WTC11 (cell line): ENCODE results near the gene CFAP92. TPM values are rescaled to one million over a fixed set of nuclear protein-coding genes. Genes with fewer than 3 reads are reported as not detected.

Source experiments
- ATAC-seq: fragments of 200-7000 bp; cut with Tn5 transposase; 2 replicates; pipeline ENCODE4 v1.10.0; 2021; ENCODE audit warnings: mild to moderate bottlenecking, moderate library complexity
- CTCF ChIA-PET: fragments of 300-600 bp; sonication (Branson Sonifier 250); formaldehyde crosslinking; loops from one replicate; lab custom pipeline; 2021; ENCODE audit warnings: antibody characterized with exemption; lab: Charles Lee
- POLR2A ChIA-PET: fragments of 350-600 bp; sonication (Branson Sonifier 250); formaldehyde crosslinking; loops from one replicate; lab custom pipeline; 2021; ENCODE audit warnings: antibody characterized with exemption; lab: Charles Lee
- DNase-seq: peaks from one replicate; pipeline ENCODE4 v3.0.0; 2021; ENCODE audit warnings: low spot score
- H3K27ac Mint-ChIP-seq: 2 replicates; pipeline ENCODE4 v1.8.0; 2021; ENCODE audit warnings: mixed read lengths
- H3K27me3 Mint-ChIP-seq: 2 replicates; pipeline ENCODE4 v1.8.0; 2021; ENCODE audit warnings: low read depth, mild to moderate bottlenecking, moderate library complexity, mixed read lengths
- H3K36me3 Mint-ChIP-seq: 2 replicates; pipeline ENCODE4 v1.8.0; 2021; ENCODE audit warnings: mixed read lengths
- H3K4me1 Mint-ChIP-seq: 2 replicates; pipeline ENCODE4 v1.8.0; 2022; ENCODE audit warnings: mixed read lengths
- H3K4me3 Mint-ChIP-seq: 2 replicates; pipeline ENCODE4 v1.8.0; 2021; ENCODE audit warnings: mild to moderate bottlenecking, moderate library complexity, mixed read lengths
- H3K9me3 Mint-ChIP-seq: 2 replicates; pipeline ENCODE4 v1.8.0; 2021; ENCODE audit warnings: mixed read lengths
- GABPB1 ChIP-seq: sonication (generic); formaldehyde crosslinking; IDR thresholded peaks from 2 replicates; pipeline ENCODE4 v1.8.1; 2023; ENCODE audit warnings: mild to moderate bottlenecking, missing genetic modification reagents
- GTF2I ChIP-seq: fragments of 250-450 bp; sonication (Bioruptor Pico); conservative IDR thresholded peaks from 2 replicates; pipeline ENCODE4 v1.4.0; 2021; ENCODE audit warnings: mild to moderate bottlenecking
- JUN ChIP-seq: sonication (generic); formaldehyde crosslinking; IDR thresholded peaks from 2 replicates; pipeline ENCODE4 v1.8.0; 2023; ENCODE audit warnings: mild to moderate bottlenecking, missing genetic modification reagents
- NFYB ChIP-seq: sonication (generic); formaldehyde crosslinking; conservative IDR thresholded peaks from 2 replicates; pipeline ENCODE4 v1.8.0; 2022; ENCODE audit warnings: low read depth, missing genetic modification reagents
- RELA ChIP-seq: sonication (generic); formaldehyde crosslinking; IDR thresholded peaks from 2 replicates; pipeline ENCODE4 v1.8.1; 2022; ENCODE audit warnings: missing genetic modification reagents, mild to moderate bottlenecking, borderline replicate concordance
- TP53 ChIP-seq: sonication (generic); formaldehyde crosslinking; IDR thresholded peaks from 2 replicates; pipeline ENCODE4 v1.8.1; 2023; ENCODE audit warnings: mild to moderate bottlenecking, missing genetic modification reagents
- ZNF232 ChIP-seq: sonication (generic); formaldehyde crosslinking; IDR thresholded peaks from 2 replicates; pipeline ENCODE4 v1.8.0; 2022; ENCODE audit warnings: mild to moderate bottlenecking, missing genetic modification reagents
- ZNF671 ChIP-seq: fragments of 250-450 bp; sonication (Bioruptor Pico); IDR thresholded peaks from 2 replicates; pipeline ENCODE4 v1.8.0; 2021; ENCODE audit warnings: mild to moderate bottlenecking
- total RNA-seq: library from RNA; stranded (reverse); gene quantifications from 3 replicates; pipeline ENCODE4 v1.2.3, GENCODE V29; 2021
- TF ChIP-seq, protein P1 (sequence below): fragments of 200-600 bp; IDR thresholded peaks from 2 replicates; pipeline ENCODE4 v1.8.0; 2022; ENCODE audit warnings: antibody characterized with exemption
- TF ChIP-seq, protein P2 (sequence below): sonication (generic); formaldehyde crosslinking; IDR thresholded peaks from 2 replicates; pipeline ENCODE4 v1.8.1; 2022; ENCODE audit warnings: mild to moderate bottlenecking, missing genetic modification reagents, moderate library complexity, borderline replicate concordance
- TF ChIP-seq, protein P3 (sequence below): sonication (generic); formaldehyde crosslinking; IDR thresholded peaks from 2 replicates; pipeline ENCODE4 v1.8.0; 2022; ENCODE audit warnings: missing genetic modification reagents
- TF ChIP-seq, protein P4 (sequence below): sonication (generic); formaldehyde crosslinking; IDR thresholded peaks from 2 replicates; pipeline ENCODE4 v1.8.1; 2022; ENCODE audit warnings: missing genetic modification reagents, borderline replicate concordance
- TF ChIP-seq, protein P5 (sequence below): sonication (generic); formaldehyde crosslinking; IDR thresholded peaks from 2 replicates; pipeline ENCODE4 v1.8.0; 2023; ENCODE audit warnings: missing genetic modification reagents
- TF ChIP-seq, protein P6 (sequence below): fragments of 250-450 bp; sonication (Bioruptor Pico); IDR thresholded peaks from 2 replicates; pipeline ENCODE4 v1.9.0; 2021; ENCODE audit warnings: mild to moderate bottlenecking, borderline replicate concordance
- TF ChIP-seq, protein P7 (sequence below): sonication (generic); formaldehyde crosslinking; IDR thresholded peaks from 2 replicates; pipeline ENCODE4 v1.8.0; 2022; ENCODE audit warnings: mild to moderate bottlenecking, missing genetic modification reagents

CFAP92 gene
- total RNA-seq, 1 experiment from 2014 or later, result 2.9 TPM

DNA sequence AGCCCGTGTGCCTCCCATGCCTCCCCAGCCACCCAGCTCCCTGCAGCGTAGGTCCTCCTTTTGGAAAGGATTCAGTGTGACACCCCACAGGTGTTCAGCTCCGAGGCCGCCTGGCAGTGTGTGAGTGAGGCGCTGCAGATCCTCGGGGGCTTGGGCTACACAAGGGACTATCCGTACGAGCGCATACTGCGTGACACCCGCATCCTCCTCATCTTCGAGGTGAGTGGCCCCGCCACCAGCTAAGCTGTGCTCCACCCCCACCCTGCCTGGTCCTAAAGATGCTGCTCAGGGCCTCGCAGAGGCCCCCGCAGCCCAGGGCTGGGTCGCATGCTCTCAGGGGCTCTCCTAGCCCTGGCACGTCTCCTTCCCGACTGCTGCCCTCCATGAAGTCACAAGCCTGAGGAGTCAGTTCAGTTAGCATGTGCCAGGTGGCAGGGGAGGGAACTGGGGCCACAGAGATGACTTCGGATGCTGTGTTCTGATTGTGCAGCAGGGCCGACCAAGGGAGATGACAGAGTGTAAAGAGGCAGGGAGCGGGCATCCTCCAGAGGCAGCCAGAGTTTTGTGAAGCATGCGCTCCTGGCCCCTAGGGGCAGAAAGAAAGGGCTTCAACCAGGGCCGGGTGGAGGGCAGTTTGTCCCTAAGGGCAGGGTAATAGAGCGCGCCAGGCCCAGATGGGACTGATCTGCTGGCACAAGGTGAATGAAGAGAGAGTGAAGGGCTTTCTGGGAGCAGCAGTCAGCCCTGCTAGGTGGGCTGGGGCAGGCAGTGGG is 87.7 kb downstream of the CFAP92 start:
- H3K27me3 Mint-ChIP-seq, result no peaks in the 10 kb centered on the region
- no peak overlapping the region for H3K4me3 Mint-ChIP-seq
- H3K9me3 Mint-ChIP-seq, result no peaks in the 10 kb centered on the region
- H3K4me1 Mint-ChIP-seq, result no peaks in the 10 kb centered on the region
- CTCF ChIA-PET, result no interaction called here
- peaks cover 30% of the 10 kb centered on the region for H3K36me3 Mint-ChIP-seq
- DNase-seq, result no peak
- ATAC-seq, result no peak
- POLR2A ChIA-PET, result no interaction called here
- H3K27ac Mint-ChIP-seq, result no peak overlapping the region
- TF ChIP-seq, protein P1, sequence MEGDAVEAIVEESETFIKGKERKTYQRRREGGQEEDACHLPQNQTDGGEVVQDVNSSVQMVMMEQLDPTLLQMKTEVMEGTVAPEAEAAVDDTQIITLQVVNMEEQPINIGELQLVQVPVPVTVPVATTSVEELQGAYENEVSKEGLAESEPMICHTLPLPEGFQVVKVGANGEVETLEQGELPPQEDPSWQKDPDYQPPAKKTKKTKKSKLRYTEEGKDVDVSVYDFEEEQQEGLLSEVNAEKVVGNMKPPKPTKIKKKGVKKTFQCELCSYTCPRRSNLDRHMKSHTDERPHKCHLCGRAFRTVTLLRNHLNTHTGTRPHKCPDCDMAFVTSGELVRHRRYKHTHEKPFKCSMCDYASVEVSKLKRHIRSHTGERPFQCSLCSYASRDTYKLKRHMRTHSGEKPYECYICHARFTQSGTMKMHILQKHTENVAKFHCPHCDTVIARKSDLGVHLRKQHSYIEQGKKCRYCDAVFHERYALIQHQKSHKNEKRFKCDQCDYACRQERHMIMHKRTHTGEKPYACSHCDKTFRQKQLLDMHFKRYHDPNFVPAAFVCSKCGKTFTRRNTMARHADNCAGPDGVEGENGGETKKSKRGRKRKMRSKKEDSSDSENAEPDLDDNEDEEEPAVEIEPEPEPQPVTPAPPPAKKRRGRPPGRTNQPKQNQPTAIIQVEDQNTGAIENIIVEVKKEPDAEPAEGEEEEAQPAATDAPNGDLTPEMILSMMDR, result no peak
- TF ChIP-seq, protein P2, sequence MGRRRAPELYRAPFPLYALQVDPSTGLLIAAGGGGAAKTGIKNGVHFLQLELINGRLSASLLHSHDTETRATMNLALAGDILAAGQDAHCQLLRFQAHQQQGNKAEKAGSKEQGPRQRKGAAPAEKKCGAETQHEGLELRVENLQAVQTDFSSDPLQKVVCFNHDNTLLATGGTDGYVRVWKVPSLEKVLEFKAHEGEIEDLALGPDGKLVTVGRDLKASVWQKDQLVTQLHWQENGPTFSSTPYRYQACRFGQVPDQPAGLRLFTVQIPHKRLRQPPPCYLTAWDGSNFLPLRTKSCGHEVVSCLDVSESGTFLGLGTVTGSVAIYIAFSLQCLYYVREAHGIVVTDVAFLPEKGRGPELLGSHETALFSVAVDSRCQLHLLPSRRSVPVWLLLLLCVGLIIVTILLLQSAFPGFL, result no peak
- TF ChIP-seq NFYB (CRISPR knock-in tag) (no peak), GABPB1 (CRISPR knock-in tag) (no peak), RELA (CRISPR knock-in tag) (no peak), TP53 (CRISPR knock-in tag) (no peak), GTF2I (CRISPR knock-in tag) (no peak), JUN (CRISPR knock-in tag) (no peak), ZNF232 (CRISPR knock-in tag) (no peak), ZNF671 (CRISPR knock-in tag) (no peak)
- TF ChIP-seq, protein P3, sequence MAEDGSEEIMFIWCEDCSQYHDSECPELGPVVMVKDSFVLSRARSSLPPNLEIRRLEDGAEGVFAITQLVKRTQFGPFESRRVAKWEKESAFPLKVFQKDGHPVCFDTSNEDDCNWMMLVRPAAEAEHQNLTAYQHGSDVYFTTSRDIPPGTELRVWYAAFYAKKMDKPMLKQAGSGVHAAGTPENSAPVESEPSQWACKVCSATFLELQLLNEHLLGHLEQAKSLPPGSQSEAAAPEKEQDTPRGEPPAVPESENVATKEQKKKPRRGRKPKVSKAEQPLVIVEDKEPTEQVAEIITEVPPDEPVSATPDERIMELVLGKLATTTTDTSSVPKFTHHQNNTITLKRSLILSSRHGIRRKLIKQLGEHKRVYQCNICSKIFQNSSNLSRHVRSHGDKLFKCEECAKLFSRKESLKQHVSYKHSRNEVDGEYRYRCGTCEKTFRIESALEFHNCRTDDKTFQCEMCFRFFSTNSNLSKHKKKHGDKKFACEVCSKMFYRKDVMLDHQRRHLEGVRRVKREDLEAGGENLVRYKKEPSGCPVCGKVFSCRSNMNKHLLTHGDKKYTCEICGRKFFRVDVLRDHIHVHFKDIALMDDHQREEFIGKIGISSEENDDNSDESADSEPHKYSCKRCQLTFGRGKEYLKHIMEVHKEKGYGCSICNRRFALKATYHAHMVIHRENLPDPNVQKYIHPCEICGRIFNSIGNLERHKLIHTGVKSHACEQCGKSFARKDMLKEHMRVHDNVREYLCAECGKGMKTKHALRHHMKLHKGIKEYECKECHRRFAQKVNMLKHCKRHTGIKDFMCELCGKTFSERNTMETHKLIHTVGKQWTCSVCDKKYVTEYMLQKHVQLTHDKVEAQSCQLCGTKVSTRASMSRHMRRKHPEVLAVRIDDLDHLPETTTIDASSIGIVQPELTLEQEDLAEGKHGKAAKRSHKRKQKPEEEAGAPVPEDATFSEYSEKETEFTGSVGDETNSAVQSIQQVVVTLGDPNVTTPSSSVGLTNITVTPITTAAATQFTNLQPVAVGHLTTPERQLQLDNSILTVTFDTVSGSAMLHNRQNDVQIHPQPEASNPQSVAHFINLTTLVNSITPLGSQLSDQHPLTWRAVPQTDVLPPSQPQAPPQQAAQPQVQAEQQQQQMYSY (CRISPR knock-in tag), result no peak
- TF ChIP-seq, protein P4, sequence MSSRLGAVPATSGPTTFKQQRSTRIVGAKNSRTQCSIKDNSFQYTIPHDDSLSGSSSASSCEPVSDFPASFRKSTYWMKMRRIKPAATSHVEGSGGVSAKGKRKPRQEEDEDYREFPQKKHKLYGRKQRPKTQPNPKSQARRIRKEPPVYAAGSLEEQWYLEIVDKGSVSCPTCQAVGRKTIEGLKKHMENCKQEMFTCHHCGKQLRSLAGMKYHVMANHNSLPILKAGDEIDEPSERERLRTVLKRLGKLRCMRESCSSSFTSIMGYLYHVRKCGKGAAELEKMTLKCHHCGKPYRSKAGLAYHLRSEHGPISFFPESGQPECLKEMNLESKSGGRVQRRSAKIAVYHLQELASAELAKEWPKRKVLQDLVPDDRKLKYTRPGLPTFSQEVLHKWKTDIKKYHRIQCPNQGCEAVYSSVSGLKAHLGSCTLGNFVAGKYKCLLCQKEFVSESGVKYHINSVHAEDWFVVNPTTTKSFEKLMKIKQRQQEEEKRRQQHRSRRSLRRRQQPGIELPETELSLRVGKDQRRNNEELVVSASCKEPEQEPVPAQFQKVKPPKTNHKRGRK, result no peak
- TF ChIP-seq, protein P5, sequence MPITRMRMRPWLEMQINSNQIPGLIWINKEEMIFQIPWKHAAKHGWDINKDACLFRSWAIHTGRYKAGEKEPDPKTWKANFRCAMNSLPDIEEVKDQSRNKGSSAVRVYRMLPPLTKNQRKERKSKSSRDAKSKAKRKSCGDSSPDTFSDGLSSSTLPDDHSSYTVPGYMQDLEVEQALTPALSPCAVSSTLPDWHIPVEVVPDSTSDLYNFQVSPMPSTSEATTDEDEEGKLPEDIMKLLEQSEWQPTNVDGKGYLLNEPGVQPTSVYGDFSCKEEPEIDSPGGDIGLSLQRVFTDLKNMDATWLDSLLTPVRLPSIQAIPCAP (CRISPR knock-in tag), result no peak
- TF ChIP-seq, protein P6, sequence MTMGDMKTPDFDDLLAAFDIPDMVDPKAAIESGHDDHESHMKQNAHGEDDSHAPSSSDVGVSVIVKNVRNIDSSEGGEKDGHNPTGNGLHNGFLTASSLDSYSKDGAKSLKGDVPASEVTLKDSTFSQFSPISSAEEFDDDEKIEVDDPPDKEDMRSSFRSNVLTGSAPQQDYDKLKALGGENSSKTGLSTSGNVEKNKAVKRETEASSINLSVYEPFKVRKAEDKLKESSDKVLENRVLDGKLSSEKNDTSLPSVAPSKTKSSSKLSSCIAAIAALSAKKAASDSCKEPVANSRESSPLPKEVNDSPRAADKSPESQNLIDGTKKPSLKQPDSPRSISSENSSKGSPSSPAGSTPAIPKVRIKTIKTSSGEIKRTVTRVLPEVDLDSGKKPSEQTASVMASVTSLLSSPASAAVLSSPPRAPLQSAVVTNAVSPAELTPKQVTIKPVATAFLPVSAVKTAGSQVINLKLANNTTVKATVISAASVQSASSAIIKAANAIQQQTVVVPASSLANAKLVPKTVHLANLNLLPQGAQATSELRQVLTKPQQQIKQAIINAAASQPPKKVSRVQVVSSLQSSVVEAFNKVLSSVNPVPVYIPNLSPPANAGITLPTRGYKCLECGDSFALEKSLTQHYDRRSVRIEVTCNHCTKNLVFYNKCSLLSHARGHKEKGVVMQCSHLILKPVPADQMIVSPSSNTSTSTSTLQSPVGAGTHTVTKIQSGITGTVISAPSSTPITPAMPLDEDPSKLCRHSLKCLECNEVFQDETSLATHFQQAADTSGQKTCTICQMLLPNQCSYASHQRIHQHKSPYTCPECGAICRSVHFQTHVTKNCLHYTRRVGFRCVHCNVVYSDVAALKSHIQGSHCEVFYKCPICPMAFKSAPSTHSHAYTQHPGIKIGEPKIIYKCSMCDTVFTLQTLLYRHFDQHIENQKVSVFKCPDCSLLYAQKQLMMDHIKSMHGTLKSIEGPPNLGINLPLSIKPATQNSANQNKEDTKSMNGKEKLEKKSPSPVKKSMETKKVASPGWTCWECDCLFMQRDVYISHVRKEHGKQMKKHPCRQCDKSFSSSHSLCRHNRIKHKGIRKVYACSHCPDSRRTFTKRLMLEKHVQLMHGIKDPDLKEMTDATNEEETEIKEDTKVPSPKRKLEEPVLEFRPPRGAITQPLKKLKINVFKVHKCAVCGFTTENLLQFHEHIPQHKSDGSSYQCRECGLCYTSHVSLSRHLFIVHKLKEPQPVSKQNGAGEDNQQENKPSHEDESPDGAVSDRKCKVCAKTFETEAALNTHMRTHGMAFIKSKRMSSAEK, result no peak
- TF ChIP-seq, protein P7, sequence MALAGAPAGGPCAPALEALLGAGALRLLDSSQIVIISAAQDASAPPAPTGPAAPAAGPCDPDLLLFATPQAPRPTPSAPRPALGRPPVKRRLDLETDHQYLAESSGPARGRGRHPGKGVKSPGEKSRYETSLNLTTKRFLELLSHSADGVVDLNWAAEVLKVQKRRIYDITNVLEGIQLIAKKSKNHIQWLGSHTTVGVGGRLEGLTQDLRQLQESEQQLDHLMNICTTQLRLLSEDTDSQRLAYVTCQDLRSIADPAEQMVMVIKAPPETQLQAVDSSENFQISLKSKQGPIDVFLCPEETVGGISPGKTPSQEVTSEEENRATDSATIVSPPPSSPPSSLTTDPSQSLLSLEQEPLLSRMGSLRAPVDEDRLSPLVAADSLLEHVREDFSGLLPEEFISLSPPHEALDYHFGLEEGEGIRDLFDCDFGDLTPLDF (CRISPR knock-in tag), result no peak
